ENCODE measurements around the gene CASP14.

DNA sequence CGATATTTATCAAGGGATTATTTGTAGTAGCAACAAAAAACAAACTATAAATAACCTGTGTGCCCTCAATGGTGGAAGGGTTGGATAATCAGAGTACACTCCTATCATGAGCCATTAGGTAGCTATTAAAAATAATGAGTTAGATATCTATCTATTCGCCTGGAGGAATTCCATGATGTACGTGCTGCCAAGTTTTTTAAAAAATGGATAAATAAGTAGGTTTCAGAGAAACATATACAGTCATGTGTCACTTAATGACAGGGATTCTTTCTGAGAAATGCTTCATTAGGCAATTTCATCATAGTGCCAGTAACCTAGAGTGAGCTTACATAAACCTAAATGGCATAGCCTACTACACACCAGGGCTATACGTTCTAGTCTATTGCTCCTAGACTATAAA lies 26.5 kb downstream of the CASP14 start:
- TF ChIP-seq BHLHE40 (IDR thresholded peaks at IDR 0.05; ENCODE audit: borderline replicate concordance in 1 of 2, low read depth in 2 of 2, low read length in 1 of 2) (no peak), MXI1 (IDR thresholded peaks at IDR 0.05; ENCODE audit: low read depth, low read length) (no peak), ZNF274 (IDR thresholded peaks at IDR 0.05; ENCODE audit: insufficient read depth, insufficient read length) (no peak), HCFC1 (IDR thresholded peaks at IDR 0.05; ENCODE audit: low read length) (no peak), TAF1 (IDR thresholded peaks at IDR 0.05; ENCODE audit: borderline replicate concordance, low read depth, low read length) (no peak), FOXM1 (IDR thresholded peaks at IDR 0.05; ENCODE audit: low read depth, low read length) (no peak), TARDBP (IDR thresholded peaks at IDR 0.05; ENCODE audit: borderline replicate concordance) (no peak), EZH2 (IDR thresholded peaks at IDR 0.05; ENCODE audit: borderline replicate concordance, control insufficient read depth, low read depth, low read length) (no peak), NFYA (IDR thresholded peaks at IDR 0.05; ENCODE audit: borderline replicate concordance, low read depth, low read length) (no peak), POLR2AphosphoS5 (IDR thresholded peaks at IDR 0.05; ENCODE audit: low read length) (no peak), JUNB (IDR thresholded peaks at IDR 0.05) (no peak), RAD21 (IDR thresholded peaks at IDR 0.05; ENCODE audit: insufficient read depth, low read depth, low read length) (no peak)
- TF ChIP-seq, protein P1, sequence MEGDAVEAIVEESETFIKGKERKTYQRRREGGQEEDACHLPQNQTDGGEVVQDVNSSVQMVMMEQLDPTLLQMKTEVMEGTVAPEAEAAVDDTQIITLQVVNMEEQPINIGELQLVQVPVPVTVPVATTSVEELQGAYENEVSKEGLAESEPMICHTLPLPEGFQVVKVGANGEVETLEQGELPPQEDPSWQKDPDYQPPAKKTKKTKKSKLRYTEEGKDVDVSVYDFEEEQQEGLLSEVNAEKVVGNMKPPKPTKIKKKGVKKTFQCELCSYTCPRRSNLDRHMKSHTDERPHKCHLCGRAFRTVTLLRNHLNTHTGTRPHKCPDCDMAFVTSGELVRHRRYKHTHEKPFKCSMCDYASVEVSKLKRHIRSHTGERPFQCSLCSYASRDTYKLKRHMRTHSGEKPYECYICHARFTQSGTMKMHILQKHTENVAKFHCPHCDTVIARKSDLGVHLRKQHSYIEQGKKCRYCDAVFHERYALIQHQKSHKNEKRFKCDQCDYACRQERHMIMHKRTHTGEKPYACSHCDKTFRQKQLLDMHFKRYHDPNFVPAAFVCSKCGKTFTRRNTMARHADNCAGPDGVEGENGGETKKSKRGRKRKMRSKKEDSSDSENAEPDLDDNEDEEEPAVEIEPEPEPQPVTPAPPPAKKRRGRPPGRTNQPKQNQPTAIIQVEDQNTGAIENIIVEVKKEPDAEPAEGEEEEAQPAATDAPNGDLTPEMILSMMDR (IDR thresholded peaks at IDR 0.05 in 2 of 3, conservative IDR thresholded peaks at IDR 0.05 in 1 of 3; ENCODE audit: control insufficient read depth in 2 of 3, extremely low read depth in 1 of 3, insufficient read depth in 1 of 3, low read depth in 3 of 3, low read length in 3 of 3) = no peak
- TF ChIP-seq, protein P2, sequence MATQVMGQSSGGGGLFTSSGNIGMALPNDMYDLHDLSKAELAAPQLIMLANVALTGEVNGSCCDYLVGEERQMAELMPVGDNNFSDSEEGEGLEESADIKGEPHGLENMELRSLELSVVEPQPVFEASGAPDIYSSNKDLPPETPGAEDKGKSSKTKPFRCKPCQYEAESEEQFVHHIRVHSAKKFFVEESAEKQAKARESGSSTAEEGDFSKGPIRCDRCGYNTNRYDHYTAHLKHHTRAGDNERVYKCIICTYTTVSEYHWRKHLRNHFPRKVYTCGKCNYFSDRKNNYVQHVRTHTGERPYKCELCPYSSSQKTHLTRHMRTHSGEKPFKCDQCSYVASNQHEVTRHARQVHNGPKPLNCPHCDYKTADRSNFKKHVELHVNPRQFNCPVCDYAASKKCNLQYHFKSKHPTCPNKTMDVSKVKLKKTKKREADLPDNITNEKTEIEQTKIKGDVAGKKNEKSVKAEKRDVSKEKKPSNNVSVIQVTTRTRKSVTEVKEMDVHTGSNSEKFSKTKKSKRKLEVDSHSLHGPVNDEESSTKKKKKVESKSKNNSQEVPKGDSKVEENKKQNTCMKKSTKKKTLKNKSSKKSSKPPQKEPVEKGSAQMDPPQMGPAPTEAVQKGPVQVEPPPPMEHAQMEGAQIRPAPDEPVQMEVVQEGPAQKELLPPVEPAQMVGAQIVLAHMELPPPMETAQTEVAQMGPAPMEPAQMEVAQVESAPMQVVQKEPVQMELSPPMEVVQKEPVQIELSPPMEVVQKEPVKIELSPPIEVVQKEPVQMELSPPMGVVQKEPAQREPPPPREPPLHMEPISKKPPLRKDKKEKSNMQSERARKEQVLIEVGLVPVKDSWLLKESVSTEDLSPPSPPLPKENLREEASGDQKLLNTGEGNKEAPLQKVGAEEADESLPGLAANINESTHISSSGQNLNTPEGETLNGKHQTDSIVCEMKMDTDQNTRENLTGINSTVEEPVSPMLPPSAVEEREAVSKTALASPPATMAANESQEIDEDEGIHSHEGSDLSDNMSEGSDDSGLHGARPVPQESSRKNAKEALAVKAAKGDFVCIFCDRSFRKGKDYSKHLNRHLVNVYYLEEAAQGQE (IDR thresholded peaks at IDR 0.05; ENCODE audit: low read depth, low read length) = no peak

Measured in GM12878 (cell line).